ENCODE measurements around the gene POU4F3.

DNA sequence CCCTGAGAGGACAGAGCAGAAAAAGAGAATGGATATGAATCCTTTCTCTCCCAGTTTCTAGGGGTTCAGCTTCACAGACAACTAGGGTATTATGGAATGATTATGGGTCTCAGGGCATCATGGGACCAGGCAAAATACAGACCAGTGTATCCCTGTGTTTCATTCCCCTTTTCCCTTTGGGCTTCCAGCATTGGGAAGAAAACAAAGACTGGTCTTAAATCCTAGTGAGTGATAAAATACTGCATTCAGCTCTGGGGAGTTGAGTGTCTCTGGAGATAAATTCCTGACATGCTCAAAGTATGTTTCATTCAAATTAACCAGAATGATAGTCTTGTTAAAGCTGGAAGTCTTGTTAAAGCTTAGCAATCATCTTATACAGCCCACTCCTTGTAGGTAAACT lies 2.4 kb upstream of the POU4F3 start:
- no peak for TF ChIP-seq FOXK2 (IDR thresholded peaks at IDR 0.05)
- TF ChIP-seq BHLHE40 (IDR thresholded peaks at IDR 0.05; ENCODE audit: borderline replicate concordance): no peak
- no peak for TF ChIP-seq SUZ12 (IDR thresholded peaks at IDR 0.05)
- TF ChIP-seq PKNOX1 (IDR thresholded peaks at IDR 0.05): no peak
- TF ChIP-seq ELF4 (IDR thresholded peaks at IDR 0.05): no peak
- no peak for TF ChIP-seq NFRKB (IDR thresholded peaks at IDR 0.05)
- TF ChIP-seq ZNF384 (IDR thresholded peaks at IDR 0.05): no peak

All from HEK293T (cell line).